Uterus (tissue), 4 donors: Measurements from ENCODE around the gene AREL1. TPM values are rescaled to one million over a fixed set of nuclear protein-coding genes. Genes with fewer than 3 reads are reported as not detected.
A peak's percentile ranks its signal among the peaks of the same experiment; 100 is the strongest.

Source experiments
- DNase-seq, 2 donors: peaks; one replicate each; pipeline ENCODE4 v3.0.0-alpha.2; 2019 to 2020
- H3K27ac ChIP-seq, 2 donors: fragments of 200-600 bp; sonication (generic); 1 replicate in 1 of 2; 2 replicates in 1 of 2; pipeline ENCODE4 v1.5.1; 2016 to 2018
- H3K27me3 ChIP-seq, 2 donors: fragments of 200-600 bp; sonication (generic); one replicate each; pipeline ENCODE4 v1.5.1; 2018 to 2019; ENCODE audit warnings: control low read depth in 1 of 2
- H3K36me3 ChIP-seq, 2 donors: fragments of 200-600 bp; sonication (generic); one replicate each; pipeline ENCODE4 v1.5.1; 2019; ENCODE audit warnings: control low read depth in 1 of 2
- H3K4me1 ChIP-seq, 2 donors: fragments of 200-600 bp; sonication (generic); one replicate each; pipeline ENCODE4 v1.5.1; 2018 to 2019; ENCODE audit warnings: control low read depth in 1 of 2
- H3K4me3 ChIP-seq, 2 donors: fragments of 200-600 bp; sonication (generic); 1 replicate in 1 of 2; 2 replicates in 1 of 2; pipeline ENCODE4 v1.5.1; 2018 to 2019; ENCODE audit warnings: mild to moderate bottlenecking in 1 of 2
- H3K9me3 ChIP-seq, 2 donors: fragments of 200-600 bp; sonication (generic); one replicate each; pipeline ENCODE4 v1.5.1; 2019; ENCODE audit warnings: control low read depth in 1 of 2
- CTCF ChIP-seq, 4 experiments: fragments of 200-600 bp in 2 of 4; fragments of 450-650 bp in 2 of 4; sonication (generic) in 2 of 4; IDR thresholded peaks; one replicate each; pipeline ENCODE4 v1.5.1; 2016 to 2019; ENCODE audit warnings: antibody characterized with exemption in 4 of 4, mild to moderate bottlenecking in 2 of 4, moderate library complexity in 1 of 4
- POLR2A ChIP-seq, 2 donors: fragments of 450-650 bp; IDR thresholded peaks; one replicate each; pipeline ENCODE4 v1.6.1; 2016; ENCODE audit warnings: antibody characterized with exemption in 2 of 2, mild to moderate bottlenecking in 1 of 2, moderate library complexity in 1 of 2
- intact Hi-C: fragments of 100-400 bp; cut with DNase I; formaldehyde crosslinking; loops from one replicate; pipeline ENCODE4 v1.15.1; 2023; ENCODE audit warnings: low total_unique reads
- total RNA-seq, 4 donors: library from RNA; depleted of rRNA in 3 of 4; stranded (reverse); fragments of >200 nt in 3 of 4; gene quantifications; one replicate each; pipeline versions ENCODE4 v1.1.0 to v1.2.4, GENCODE V29; 2014 to 2023
- donor health status: DM: yes; HTN: yes; CAD: no.

AREL1 gene
- total RNA-seq, 4 donors from 2014 or later = 2.1 to 33.8 (median 22.3) TPM

- no peak for DNase-seq
- Histone ChIP-seq H3K27me3 (no peaks in the 10 kb centered on the region), H3K4me3 (no peak overlapping the region), H3K4me1 (no peaks in the 10 kb centered on the region), H3K9me3 (no peaks in the 10 kb centered on the region), H3K27ac (peak overlapping the region; percentile 54 to 84), H3K36me3 (no peaks in the 10 kb centered on the region)
- intact Hi-C loops = no loop called here
- TF ChIP-seq POLR2A (IDR thresholded peaks at IDR 0.05) (no peak), CTCF (IDR thresholded peaks at IDR 0.05) (no peak)
Observed at GRCh38 chr14:74670726-74671411, 42.0 kb downstream of the AREL1 start.

- no peaks in the 10 kb centered on the region for H3K36me3 ChIP-seq
- no peaks in the 10 kb centered on the region for H3K4me1 ChIP-seq
- peak overlapping the region in 1 of 2 donors; percentile 84 for H3K27ac ChIP-seq
- no peak overlapping the region for H3K4me3 ChIP-seq
- no peak for DNase-seq
- TF ChIP-seq CTCF (IDR thresholded peaks at IDR 0.05) = no peak
- TF ChIP-seq POLR2A (IDR thresholded peaks at IDR 0.05) = no peak
- no peaks in the 10 kb centered on the region for H3K9me3 ChIP-seq
- no peaks in the 10 kb centered on the region for H3K27me3 ChIP-seq
- intact Hi-C loops = no loop called here
Observed at GRCh38 chr14:74669846-74670245, 43.0 kb downstream of the AREL1 start.

GRCh38 chr14:74669256-74669655 is 43.6 kb downstream of the AREL1 start:
- H3K4me1 ChIP-seq = no peaks in the 10 kb centered on the region
- DNase-seq = no peak
- H3K9me3 ChIP-seq = no peaks in the 10 kb centered on the region
- H3K27ac ChIP-seq = no peak overlapping the region
- intact Hi-C loops = no loop called here
- no peaks in the 10 kb centered on the region for H3K27me3 ChIP-seq
- H3K4me3 ChIP-seq = no peak overlapping the region
- no peak for TF ChIP-seq CTCF (IDR thresholded peaks at IDR 0.05)
- TF ChIP-seq POLR2A (IDR thresholded peaks at IDR 0.05) = no peak
- no peaks in the 10 kb centered on the region for H3K36me3 ChIP-seq

- TF ChIP-seq CTCF (IDR thresholded peaks at IDR 0.05) = no peak
- no peak for TF ChIP-seq POLR2A (IDR thresholded peaks at IDR 0.05)
- H3K9me3 ChIP-seq = no peaks in the 10 kb centered on the region
- H3K4me3 ChIP-seq = no peak overlapping the region
- H3K27me3 ChIP-seq = no peaks in the 10 kb centered on the region
- no peaks in the 10 kb centered on the region for H3K4me1 ChIP-seq
- intact Hi-C loops = no loop called here
- DNase-seq = no peak
- H3K27ac ChIP-seq = no peak overlapping the region
- no peaks in the 10 kb centered on the region for H3K36me3 ChIP-seq
Observed at GRCh38 chr14:74667758-74668157, 45.1 kb downstream of the AREL1 start.

GRCh38 chr14:74664717-74665116 is 48.2 kb downstream of the AREL1 start:
- Histone ChIP-seq H3K27ac (no peak overlapping the region), H3K9me3 (no peaks in the 10 kb centered on the region), H3K4me1 (no peaks in the 10 kb centered on the region), H3K36me3 (no peaks in the 10 kb centered on the region), H3K4me3 (no peak overlapping the region), H3K27me3 (no peaks in the 10 kb centered on the region)
- intact Hi-C loops = no loop called here
- no peak for DNase-seq
- no peak for TF ChIP-seq POLR2A (IDR thresholded peaks at IDR 0.05)
- TF ChIP-seq CTCF (IDR thresholded peaks at IDR 0.05) = no peak
